ENCODE measurements around the gene PABPN1L. TPM values are rescaled to one million over a fixed set of nuclear protein-coding genes. Genes with fewer than 3 reads are reported as not detected.

The PABPN1L gene
- total and polyA plus RNA-seq, 2 of the 13 experiments (the other 11 are each of a cell fraction or from before 2014, with no cell fraction given), result not detected

- Histone ChIP-seq H2AFZ (ENCODE audit: low read length) (no peak overlapping the region), H3K4me1 (ENCODE audit: insufficient read depth, low read length) (no peaks in the 10 kb centered on the region), H4K20me1 (ENCODE audit: insufficient read depth, low read length) (no peaks in the 10 kb centered on the region; the same call in 1 of the 2 replicates), H3K9me3 (ENCODE audit: low read length) (no peaks in the 10 kb centered on the region), H3K27me3 (ENCODE audit: control insufficient read depth in 1 of 2, insufficient read depth in 2 of 2, low read length in 2 of 2) (peaks cover 37 to 97% of the 10 kb centered on the region in 2 experiments), H3K79me2 (ENCODE audit: insufficient read depth, low read length) (no peaks in the 10 kb centered on the region), H3K4me2 (ENCODE audit: low read depth, low read length) (no peak overlapping the region), H3K36me3 (replicated peaks in 1 of 2; ENCODE audit: control insufficient read depth in 1 of 2, insufficient read depth in 2 of 2, low read length in 2 of 2) (no peaks in the 10 kb centered on the region), H3K9ac (ENCODE audit: insufficient read depth, low read depth, low read length) (no peak overlapping the region), H3K27ac (ENCODE audit: extremely low read length, insufficient read depth, low read length) (no peak overlapping the region), H3K4me3 (replicated peaks in 1 of 3; ENCODE audit: insufficient read depth in 1 of 3, low read depth in 2 of 3, low read length in 3 of 3) (no peak overlapping the region)
- DNase-seq (ENCODE audit: low spot score) (no peak), FAIRE-seq (no peak), ATAC-seq (no peak)
- no TSS peak for BruUV-seq (replicated peaks)
- WGBS (ENCODE audit: low lambda C conversion rate), result 36% methylated on average over 30 of the region's 44 CpGs
- TF ChIP-seq ZNF512B (CRISPR knock-in tag; IDR thresholded peaks at IDR 0.05; ENCODE audit: borderline replicate concordance) (no peak), ZNF781 (CRISPR knock-in tag; IDR thresholded peaks at IDR 0.05; ENCODE audit: borderline replicate concordance, not compliant biosample characterization) (no peak), RBAK (CRISPR knock-in tag; IDR thresholded peaks at IDR 0.05) (no peak), ZNF446 (CRISPR knock-in tag; IDR thresholded peaks at IDR 0.05) (no peak), SRSF9 (IDR thresholded peaks at IDR 0.05; ENCODE audit: borderline replicate concordance, insufficient read depth, low read depth, low read length, poor library complexity, severe bottlenecking) (no peak), KLF12 (CRISPR knock-in tag; IDR thresholded peaks at IDR 0.05; ENCODE audit: borderline replicate concordance) (no peak), PHF8 (CRISPR knock-in tag; IDR thresholded peaks at IDR 0.05) (no peak), REPIN1 (CRISPR knock-in tag; IDR thresholded peaks at IDR 0.05; ENCODE audit: borderline replicate concordance, low read depth) (no peak), ZIK1 (CRISPR knock-in tag; IDR thresholded peaks at IDR 0.05; ENCODE audit: borderline replicate concordance, low read depth) (no peak)
- TF ChIP-seq, protein P1, sequence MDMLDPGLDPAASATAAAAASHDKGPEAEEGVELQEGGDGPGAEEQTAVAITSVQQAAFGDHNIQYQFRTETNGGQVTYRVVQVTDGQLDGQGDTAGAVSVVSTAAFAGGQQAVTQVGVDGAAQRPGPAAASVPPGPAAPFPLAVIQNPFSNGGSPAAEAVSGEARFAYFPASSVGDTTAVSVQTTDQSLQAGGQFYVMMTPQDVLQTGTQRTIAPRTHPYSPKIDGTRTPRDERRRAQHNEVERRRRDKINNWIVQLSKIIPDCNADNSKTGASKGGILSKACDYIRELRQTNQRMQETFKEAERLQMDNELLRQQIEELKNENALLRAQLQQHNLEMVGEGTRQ (IDR thresholded peaks at IDR 0.05; ENCODE audit: low read depth, low read length), result no peak
- TF ChIP-seq, protein P1 (CRISPR knock-in tag; IDR thresholded peaks at IDR 0.05; ENCODE audit: borderline replicate concordance), result no peak
- TF ChIP-seq, protein P2, sequence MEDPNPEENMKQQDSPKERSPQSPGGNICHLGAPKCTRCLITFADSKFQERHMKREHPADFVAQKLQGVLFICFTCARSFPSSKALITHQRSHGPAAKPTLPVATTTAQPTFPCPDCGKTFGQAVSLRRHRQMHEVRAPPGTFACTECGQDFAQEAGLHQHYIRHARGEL (CRISPR knock-in tag; IDR thresholded peaks at IDR 0.05), result no peak
- TF ChIP-seq, protein P3, sequence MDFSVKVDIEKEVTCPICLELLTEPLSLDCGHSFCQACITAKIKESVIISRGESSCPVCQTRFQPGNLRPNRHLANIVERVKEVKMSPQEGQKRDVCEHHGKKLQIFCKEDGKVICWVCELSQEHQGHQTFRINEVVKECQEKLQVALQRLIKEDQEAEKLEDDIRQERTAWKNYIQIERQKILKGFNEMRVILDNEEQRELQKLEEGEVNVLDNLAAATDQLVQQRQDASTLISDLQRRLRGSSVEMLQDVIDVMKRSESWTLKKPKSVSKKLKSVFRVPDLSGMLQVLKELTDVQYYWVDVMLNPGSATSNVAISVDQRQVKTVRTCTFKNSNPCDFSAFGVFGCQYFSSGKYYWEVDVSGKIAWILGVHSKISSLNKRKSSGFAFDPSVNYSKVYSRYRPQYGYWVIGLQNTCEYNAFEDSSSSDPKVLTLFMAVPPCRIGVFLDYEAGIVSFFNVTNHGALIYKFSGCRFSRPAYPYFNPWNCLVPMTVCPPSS (IDR thresholded peaks at IDR 0.05), result no peak
- POLR2A ChIA-PET, result no interaction called here
- CTCF ChIA-PET (ENCODE audit: low intra/inter-chr PET ratio, low total read pairs), result no interaction called here
- intact Hi-C loops (cut with micrococcal nuclease; ENCODE audit: unreplicated experiment), result no loop called here
- in situ Hi-C loops (cut with HindIII; ENCODE audit: extremely low pct_ligation_motif_present, low pct_unique_long_range_greater_than_20kb), result no loop called here
Observed at GRCh38 chr16:88909431-88910210, 43.2 kb upstream of the PABPN1L start.

All from HepG2 (cell line).